ENCODE measurements around the gene ROR1.

DNA sequence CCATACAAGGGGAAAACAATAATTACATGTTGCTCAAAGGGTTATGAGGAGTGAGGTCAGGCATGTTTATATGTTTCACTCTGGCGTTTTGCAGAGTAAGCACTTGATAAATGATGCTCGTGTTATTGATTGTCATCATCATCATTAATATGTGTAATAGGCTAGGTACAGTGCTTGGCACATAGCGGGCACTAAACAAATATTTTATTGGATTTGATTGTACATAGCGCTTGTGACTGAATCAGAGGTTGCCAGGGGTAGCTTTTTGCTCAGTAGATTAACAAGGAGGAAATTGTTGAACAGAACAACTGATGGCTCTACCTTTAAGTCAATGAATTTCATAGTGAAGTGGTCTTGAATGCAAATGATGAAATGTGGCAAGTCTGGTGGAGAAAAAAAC is 91.7 kb downstream of the ROR1 start:
- TF ChIP-seq CTCF (tag by site-specific recombination; IDR thresholded peaks at IDR 0.05) (no peak), HOXA7 (CRISPR knock-in tag; IDR thresholded peaks at IDR 0.05; ENCODE audit: borderline replicate concordance) (no peak), YY1 (tag by site-specific recombination; IDR thresholded peaks at IDR 0.05) (no peak), ZNF707 (tag by site-specific recombination; IDR thresholded peaks at IDR 0.05) (no peak), ZNF768 (tag by site-specific recombination; IDR thresholded peaks at IDR 0.05) (no peak)
- TF ChIP-seq, protein P1, sequence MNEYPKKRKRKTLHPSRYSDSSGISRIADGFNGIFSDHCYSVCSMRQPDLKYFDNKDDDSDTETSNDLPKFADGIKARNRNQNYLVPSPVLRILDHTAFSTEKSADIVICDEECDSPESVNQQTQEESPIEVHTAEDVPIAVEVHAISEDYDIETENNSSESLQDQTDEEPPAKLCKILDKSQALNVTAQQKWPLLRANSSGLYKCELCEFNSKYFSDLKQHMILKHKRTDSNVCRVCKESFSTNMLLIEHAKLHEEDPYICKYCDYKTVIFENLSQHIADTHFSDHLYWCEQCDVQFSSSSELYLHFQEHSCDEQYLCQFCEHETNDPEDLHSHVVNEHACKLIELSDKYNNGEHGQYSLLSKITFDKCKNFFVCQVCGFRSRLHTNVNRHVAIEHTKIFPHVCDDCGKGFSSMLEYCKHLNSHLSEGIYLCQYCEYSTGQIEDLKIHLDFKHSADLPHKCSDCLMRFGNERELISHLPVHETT (tag by site-specific recombination; IDR thresholded peaks at IDR 0.05): no peak
- TF ChIP-seq, protein P2, sequence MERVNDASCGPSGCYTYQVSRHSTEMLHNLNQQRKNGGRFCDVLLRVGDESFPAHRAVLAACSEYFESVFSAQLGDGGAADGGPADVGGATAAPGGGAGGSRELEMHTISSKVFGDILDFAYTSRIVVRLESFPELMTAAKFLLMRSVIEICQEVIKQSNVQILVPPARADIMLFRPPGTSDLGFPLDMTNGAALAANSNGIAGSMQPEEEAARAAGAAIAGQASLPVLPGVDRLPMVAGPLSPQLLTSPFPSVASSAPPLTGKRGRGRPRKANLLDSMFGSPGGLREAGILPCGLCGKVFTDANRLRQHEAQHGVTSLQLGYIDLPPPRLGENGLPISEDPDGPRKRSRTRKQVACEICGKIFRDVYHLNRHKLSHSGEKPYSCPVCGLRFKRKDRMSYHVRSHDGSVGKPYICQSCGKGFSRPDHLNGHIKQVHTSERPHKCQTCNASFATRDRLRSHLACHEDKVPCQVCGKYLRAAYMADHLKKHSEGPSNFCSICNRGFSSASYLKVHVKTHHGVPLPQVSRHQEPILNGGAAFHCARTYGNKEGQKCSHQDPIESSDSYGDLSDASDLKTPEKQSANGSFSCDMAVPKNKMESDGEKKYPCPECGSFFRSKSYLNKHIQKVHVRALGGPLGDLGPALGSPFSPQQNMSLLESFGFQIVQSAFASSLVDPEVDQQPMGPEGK (tag by site-specific recombination; IDR thresholded peaks at IDR 0.05): no peak
- TF ChIP-seq, protein P3, sequence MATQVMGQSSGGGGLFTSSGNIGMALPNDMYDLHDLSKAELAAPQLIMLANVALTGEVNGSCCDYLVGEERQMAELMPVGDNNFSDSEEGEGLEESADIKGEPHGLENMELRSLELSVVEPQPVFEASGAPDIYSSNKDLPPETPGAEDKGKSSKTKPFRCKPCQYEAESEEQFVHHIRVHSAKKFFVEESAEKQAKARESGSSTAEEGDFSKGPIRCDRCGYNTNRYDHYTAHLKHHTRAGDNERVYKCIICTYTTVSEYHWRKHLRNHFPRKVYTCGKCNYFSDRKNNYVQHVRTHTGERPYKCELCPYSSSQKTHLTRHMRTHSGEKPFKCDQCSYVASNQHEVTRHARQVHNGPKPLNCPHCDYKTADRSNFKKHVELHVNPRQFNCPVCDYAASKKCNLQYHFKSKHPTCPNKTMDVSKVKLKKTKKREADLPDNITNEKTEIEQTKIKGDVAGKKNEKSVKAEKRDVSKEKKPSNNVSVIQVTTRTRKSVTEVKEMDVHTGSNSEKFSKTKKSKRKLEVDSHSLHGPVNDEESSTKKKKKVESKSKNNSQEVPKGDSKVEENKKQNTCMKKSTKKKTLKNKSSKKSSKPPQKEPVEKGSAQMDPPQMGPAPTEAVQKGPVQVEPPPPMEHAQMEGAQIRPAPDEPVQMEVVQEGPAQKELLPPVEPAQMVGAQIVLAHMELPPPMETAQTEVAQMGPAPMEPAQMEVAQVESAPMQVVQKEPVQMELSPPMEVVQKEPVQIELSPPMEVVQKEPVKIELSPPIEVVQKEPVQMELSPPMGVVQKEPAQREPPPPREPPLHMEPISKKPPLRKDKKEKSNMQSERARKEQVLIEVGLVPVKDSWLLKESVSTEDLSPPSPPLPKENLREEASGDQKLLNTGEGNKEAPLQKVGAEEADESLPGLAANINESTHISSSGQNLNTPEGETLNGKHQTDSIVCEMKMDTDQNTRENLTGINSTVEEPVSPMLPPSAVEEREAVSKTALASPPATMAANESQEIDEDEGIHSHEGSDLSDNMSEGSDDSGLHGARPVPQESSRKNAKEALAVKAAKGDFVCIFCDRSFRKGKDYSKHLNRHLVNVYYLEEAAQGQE (tag by site-specific recombination; IDR thresholded peaks at IDR 0.05): no peak

Measured in HEK293 (cell line).